GM23338 (cell line): ENCODE measurements around the gene MSH3. TPM values are rescaled to one million over a fixed set of nuclear protein-coding genes. Genes with fewer than 3 reads are reported as not detected.

ENCODE experiments used
- ATAC-seq: fragments of 200-7000 bp; cut with Tn5 transposase; 3 replicates; pipeline ENCODE4 v1.9.1; 2020
- DNase-seq: peaks from one replicate; pipeline ENCODE4 v3.0.0-alpha.2; 2015; ENCODE audit warnings: low spot score
- H2AFZ ChIP-seq: fragments of 200-600 bp; sonication (generic); 2 replicates; pipeline ENCODE4 v1.8.0; 2016; ENCODE audit warnings: antibody characterized with exemption, mild to moderate bottlenecking, moderate library complexity
- H3F3A ChIP-seq: fragments of 200-600 bp; sonication (generic); replicated peaks from 2 replicates; pipeline ENCODE4 v1.8.0; 2017; ENCODE audit warnings: antibody characterized with exemption, mixed run types, low read depth
- H3K27ac ChIP-seq: fragments of 200-600 bp; sonication (generic); 2 replicates; pipeline ENCODE4 v1.6.1; 2016; ENCODE audit warnings: low read depth
- H3K27me3 ChIP-seq: fragments of 200-600 bp; sonication (generic); 2 replicates; pipeline ENCODE4 v1.8.0; 2016; ENCODE audit warnings: mild to moderate bottlenecking, mixed run types, moderate library complexity; ENCODE audit not compliant: insufficient read depth
- H3K36me3 ChIP-seq: fragments of 200-600 bp; sonication (generic); 2 replicates; pipeline ENCODE4 v1.8.0; 2016; ENCODE audit warnings: mild to moderate bottlenecking; ENCODE audit not compliant: insufficient read depth
- H3K4me1 ChIP-seq: fragments of 200-600 bp; sonication (generic); 2 replicates; pipeline ENCODE4 v1.8.0; 2016; ENCODE audit warnings: mild to moderate bottlenecking, moderate library complexity; ENCODE audit not compliant: insufficient read depth
- H3K4me2 ChIP-seq: fragments of 200-600 bp; sonication (generic); 2 replicates; pipeline ENCODE4 v1.7.1; 2017; ENCODE audit warnings: mixed run types
- H3K4me3 ChIP-seq: fragments of 200-600 bp; sonication (generic); 2 replicates; pipeline ENCODE4 v1.6.1; 2016; ENCODE audit warnings: mixed run types
- H3K79me2 ChIP-seq: fragments of 200-600 bp; sonication (generic); replicated peaks from 2 replicates; pipeline ENCODE4 v1.8.0; 2017; ENCODE audit warnings: mild to moderate bottlenecking; ENCODE audit not compliant: insufficient read depth
- H3K9me2 ChIP-seq: fragments of 200-600 bp; sonication (generic); 2 replicates; pipeline ENCODE4 v1.8.0; 2017; ENCODE audit not compliant: insufficient read depth
- H4K20me1 ChIP-seq: fragments of 200-600 bp; sonication (generic); replicated peaks from 2 replicates; pipeline ENCODE4 v1.8.0; 2017; ENCODE audit warnings: mild to moderate bottlenecking; ENCODE audit not compliant: insufficient read depth
- H3K27ac Mint-ChIP-seq: 2 replicates; pipeline ENCODE4 v1.8.0; 2020; ENCODE audit warnings: inconsistent platforms, mild to moderate bottlenecking, moderate library complexity, mixed read lengths
- H3K27me3 Mint-ChIP-seq: 3 replicates; pipeline ENCODE4 v1.8.0; 2022; ENCODE audit warnings: low read depth, mild to moderate bottlenecking, moderate library complexity, mixed read lengths, inconsistent platforms; ENCODE audit not compliant: insufficient read depth, poor library complexity
- H3K36me3 Mint-ChIP-seq: 3 replicates; pipeline ENCODE4 v1.8.0; 2021; ENCODE audit warnings: low read depth, mild to moderate bottlenecking, inconsistent platforms, moderate library complexity, mixed read lengths
- H3K4me1 Mint-ChIP-seq: 3 replicates; pipeline ENCODE4 v1.8.0; 2020; ENCODE audit warnings: mild to moderate bottlenecking, inconsistent platforms, mixed read lengths
- H3K4me3 Mint-ChIP-seq: 3 replicates; pipeline ENCODE4 v1.8.0; 2021; ENCODE audit warnings: moderate library complexity, mild to moderate bottlenecking, inconsistent platforms, mixed read lengths
- H3K9me3 Mint-ChIP-seq: 3 replicates; pipeline ENCODE4 v1.8.0; 2020; ENCODE audit warnings: moderate library complexity, mild to moderate bottlenecking, inconsistent platforms, mixed read lengths
- CREB1 ChIP-seq: fragments of 250-450 bp; sonication (Bioruptor Pico); IDR thresholded peaks from 2 replicates; pipeline ENCODE4 v1.5.0; 2020; ENCODE audit warnings: low read depth, mild to moderate bottlenecking, moderate library complexity
- CTCF ChIP-seq, 2 experiments: fragments of 200-600 bp in 1 of 2; sonication (generic) in 1 of 2; conservative IDR thresholded peaks; 2 replicates each; pipeline versions ENCODE4 v1.5.1 to v1.6.1; 2016 to 2017; ENCODE audit warnings: antibody characterized with exemption in 2 of 2, low read depth in 2 of 2, mild to moderate bottlenecking in 2 of 2, moderate library complexity in 1 of 2
- EZH2 ChIP-seq: fragments of 200-600 bp; sonication (generic); IDR thresholded peaks from one replicate; pipeline ENCODE4 v1.8.0; 2017; ENCODE audit warnings: antibody characterized with exemption, mild to moderate bottlenecking, low read depth; ENCODE audit not compliant: unreplicated experiment
- EZH2phosphoT487 ChIP-seq: fragments of 200-600 bp; sonication (generic); IDR thresholded peaks from one replicate; pipeline ENCODE4 v1.8.1; 2018; ENCODE audit warnings: antibody characterized with exemption; ENCODE audit not compliant: unreplicated experiment
- JUNB ChIP-seq: IDR thresholded peaks from one replicate; pipeline ENCODE4 v1.6.1; 2016; ENCODE audit warnings: antibody characterized with exemption; ENCODE audit not compliant: unreplicated experiment
- NANOG ChIP-seq: IDR thresholded peaks from 2 replicates; pipeline ENCODE4 v1.6.1; 2016; ENCODE audit warnings: antibody characterized with exemption, borderline replicate concordance
- REST ChIP-seq: IDR thresholded peaks from one replicate; pipeline ENCODE4 v1.6.1; 2018; ENCODE audit warnings: antibody characterized with exemption; ENCODE audit not compliant: unreplicated experiment
- ZNF331 ChIP-seq: fragments of 250-450 bp; sonication (Bioruptor Pico); IDR thresholded peaks from 2 replicates; pipeline ENCODE4 v1.5.0; 2020; ENCODE audit warnings: low read depth, mild to moderate bottlenecking, moderate library complexity
- polyA plus RNA-seq: library from polyadenylated mRNA; unstranded; fragments of >200 nt; fragmentation: Nextera tagmentation; extraction: Ambion mirVana; gene quantifications from 2 replicates; pipeline ENCODE4 v1.2.1, GENCODE V29; 2016
- total RNA-seq: library from RNA; depleted of rRNA; stranded (reverse); fragments of >200 nt; shearing (Covaris generic); gene quantifications from 2 replicates; pipeline ENCODE4 v1.2.3, GENCODE V29; 2014
- TF ChIP-seq, protein P1 (sequence below): IDR thresholded peaks from 2 replicates; pipeline ENCODE4 v1.6.1; 2016; ENCODE audit warnings: antibody characterized with exemption

Gene MSH3
- total and polyA plus RNA-seq, 2 experiments from 2014 or later, result 13.3 to 16.6 TPM

DNA sequence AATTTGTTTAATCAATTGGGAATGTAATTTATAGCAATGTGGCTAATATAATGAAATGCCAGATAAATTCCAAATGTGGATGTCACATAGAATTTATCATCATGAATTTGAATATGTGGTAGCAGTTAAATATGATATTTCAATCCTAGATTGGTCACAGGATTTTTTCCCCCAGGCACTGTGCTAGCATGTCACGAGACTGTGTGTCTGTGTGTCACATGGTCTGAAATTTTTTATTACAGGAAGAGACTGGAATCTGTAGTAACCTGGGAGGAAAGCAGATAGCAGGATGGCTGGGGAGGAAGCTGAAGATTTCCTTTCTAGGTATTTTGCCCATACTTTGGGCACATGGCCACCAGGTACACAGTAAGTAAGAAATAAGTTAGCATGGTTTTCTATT is 35.4 kb upstream of the MSH3 start:
- H3K36me3 Mint-ChIP-seq, result peaks cover 6% of the 10 kb centered on the region; the same call in 1 of the 3 replicates
- H3K79me2 ChIP-seq, result no peaks in the 10 kb centered on the region
- no peak for TF ChIP-seq EZH2
- TF ChIP-seq CTCF (conservative IDR thresholded peaks at IDR 0.05; ENCODE audit: low read depth in 2 of 2), result no peak
- no peak for TF ChIP-seq CREB1 (CRISPR knock-in tag)
- no peak overlapping the region for H3K27ac Mint-ChIP-seq
- H3K9me2 ChIP-seq, result no peaks in the 10 kb centered on the region
- no peaks in the 10 kb centered on the region for H3K27me3 ChIP-seq
- H3F3A ChIP-seq, result no peaks in the 10 kb centered on the region
- no peak overlapping the region for H3K4me2 ChIP-seq
- no peak overlapping the region for H2AFZ ChIP-seq
- ATAC-seq, result no peak
- H3K4me1 ChIP-seq, result no peaks in the 10 kb centered on the region
- peaks cover 2% of the 10 kb centered on the region for H3K27me3 Mint-ChIP-seq
- H3K36me3 ChIP-seq, result no peaks in the 10 kb centered on the region
- H3K4me3 ChIP-seq, result no peak overlapping the region
- no peak overlapping the region for H3K4me3 Mint-ChIP-seq
- no peak overlapping the region for H3K27ac ChIP-seq
- no peak for DNase-seq
- H3K9me3 Mint-ChIP-seq, result no peaks in the 10 kb centered on the region
- H3K4me1 Mint-ChIP-seq, result no peaks in the 10 kb centered on the region
- no peaks in the 10 kb centered on the region for H4K20me1 ChIP-seq

DNA sequence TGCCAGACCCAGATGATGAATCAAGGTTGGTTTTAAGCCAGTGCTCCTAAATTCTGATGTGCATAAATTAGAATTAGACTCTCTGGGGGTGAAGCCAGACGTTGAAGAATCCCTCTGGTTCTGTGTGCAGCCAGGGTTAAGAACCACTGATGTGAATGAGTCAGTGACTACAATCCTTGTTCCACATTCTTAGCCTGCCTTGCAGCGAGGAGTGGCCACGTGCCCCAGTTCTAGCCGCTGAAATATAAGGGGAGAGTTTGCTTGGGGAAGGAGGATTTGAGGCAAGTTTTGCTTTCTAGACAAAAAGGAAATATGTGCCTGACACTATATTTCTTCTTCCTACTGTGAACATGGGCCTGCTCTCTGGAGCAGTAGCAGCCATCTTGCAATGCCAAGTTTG is 34.2 kb upstream of the MSH3 start:
- H3F3A ChIP-seq, result no peaks in the 10 kb centered on the region
- no peak overlapping the region for H3K4me3 Mint-ChIP-seq
- no peaks in the 10 kb centered on the region for H3K9me3 Mint-ChIP-seq
- no peak overlapping the region for H3K27ac Mint-ChIP-seq
- H3K27me3 ChIP-seq, result no peaks in the 10 kb centered on the region
- peaks cover 6% of the 10 kb centered on the region; the same call in 1 of the 3 replicates for H3K36me3 Mint-ChIP-seq
- ATAC-seq (no peak), DNase-seq (no peak)
- H3K4me2 ChIP-seq, result no peak overlapping the region
- H3K4me1 ChIP-seq, result no peaks in the 10 kb centered on the region
- no peak overlapping the region for H2AFZ ChIP-seq
- H3K9me2 ChIP-seq, result no peaks in the 10 kb centered on the region
- H3K4me1 Mint-ChIP-seq, result no peaks in the 10 kb centered on the region
- TF ChIP-seq JUNB, result no peak
- no peak for TF ChIP-seq REST
- TF ChIP-seq EZH2phosphoT487, result no peak
- TF ChIP-seq NANOG, result no peak
- no peak for TF ChIP-seq CREB1 (CRISPR knock-in tag)
- TF ChIP-seq, protein P1, sequence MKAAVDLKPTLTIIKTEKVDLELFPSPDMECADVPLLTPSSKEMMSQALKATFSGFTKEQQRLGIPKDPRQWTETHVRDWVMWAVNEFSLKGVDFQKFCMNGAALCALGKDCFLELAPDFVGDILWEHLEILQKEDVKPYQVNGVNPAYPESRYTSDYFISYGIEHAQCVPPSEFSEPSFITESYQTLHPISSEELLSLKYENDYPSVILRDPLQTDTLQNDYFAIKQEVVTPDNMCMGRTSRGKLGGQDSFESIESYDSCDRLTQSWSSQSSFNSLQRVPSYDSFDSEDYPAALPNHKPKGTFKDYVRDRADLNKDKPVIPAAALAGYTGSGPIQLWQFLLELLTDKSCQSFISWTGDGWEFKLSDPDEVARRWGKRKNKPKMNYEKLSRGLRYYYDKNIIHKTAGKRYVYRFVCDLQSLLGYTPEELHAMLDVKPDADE, result no peak
- TF ChIP-seq ZNF331 (CRISPR knock-in tag), result no peak
- H3K4me3 ChIP-seq, result no peak overlapping the region
- no peak overlapping the region for H3K27ac ChIP-seq
- H3K79me2 ChIP-seq, result no peaks in the 10 kb centered on the region
- peaks cover 2% of the 10 kb centered on the region for H3K27me3 Mint-ChIP-seq
- H4K20me1 ChIP-seq, result no peaks in the 10 kb centered on the region
- no peaks in the 10 kb centered on the region for H3K36me3 ChIP-seq
